Cardiac fibroblast (primary cell): Measurements from ENCODE around the gene DNAJA2.
A peak's percentile ranks its signal among the peaks of the same experiment; 100 is the strongest.
"Not testable (repeated sequence)": the region's sequence is repeated elsewhere in the genome, so short reads cannot be mapped to it uniquely, and the experiment has no call there.

Experiments used
- DNase-seq, 2 donors: peaks; one replicate each; pipeline versions ENCODE4 v3.0.0 to v3.0.0-alpha.2; 2010; ENCODE audit warnings: low read depth in 2 of 2
- H3K4me3 ChIP-seq, 2 donors: replicated peaks in 1 of 2; 1 replicate in 1 of 2; 2 replicates in 1 of 2; pipeline ENCODE4 v1.5.1; 2011; ENCODE audit warnings: low read depth in 2 of 2, low read length in 2 of 2, mild to moderate bottlenecking in 2 of 2, moderate library complexity in 1 of 2
- TF ChIP-seq, protein P1 (sequence below): IDR thresholded peaks from one replicate; pipeline ENCODE4 v1.5.1; 2011; ENCODE audit warnings: low read depth, mild to moderate bottlenecking, low read length, inconsistent platforms

DNAJA2 gene

DNA sequence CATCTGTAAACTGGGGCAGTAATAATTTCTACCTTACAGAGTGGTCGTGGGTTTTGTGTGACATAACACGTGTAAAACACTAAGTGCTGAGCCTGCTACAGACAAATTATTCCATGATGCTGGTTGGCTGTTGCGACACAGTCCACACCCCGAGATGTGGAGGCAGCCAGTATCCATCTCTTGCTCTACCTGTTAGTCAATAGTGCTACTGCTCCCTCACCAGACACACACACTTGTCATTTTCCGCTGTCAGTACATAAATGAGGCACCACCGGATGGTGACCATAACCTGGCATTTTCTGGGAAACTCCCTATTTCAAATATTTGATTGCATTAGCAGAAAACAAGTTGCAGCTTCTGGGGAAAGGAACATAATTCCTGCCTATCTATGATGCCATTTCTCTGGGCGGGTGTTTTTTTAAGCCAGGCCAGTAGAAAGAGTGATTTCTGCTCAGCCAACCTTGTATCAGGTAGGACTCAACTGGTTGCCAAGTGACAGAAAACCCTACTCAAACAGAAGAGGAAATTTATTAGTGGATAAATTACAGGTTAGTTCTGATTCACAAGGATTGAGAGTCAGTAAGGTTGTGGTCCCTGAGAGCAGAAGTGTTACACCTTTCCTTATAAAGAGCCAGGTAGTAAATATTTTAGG is 24.1 kb downstream of the DNAJA2 start:
- DNase-seq: no peak
- H3K4me3 ChIP-seq: no peak overlapping the region
- TF ChIP-seq, protein P1, sequence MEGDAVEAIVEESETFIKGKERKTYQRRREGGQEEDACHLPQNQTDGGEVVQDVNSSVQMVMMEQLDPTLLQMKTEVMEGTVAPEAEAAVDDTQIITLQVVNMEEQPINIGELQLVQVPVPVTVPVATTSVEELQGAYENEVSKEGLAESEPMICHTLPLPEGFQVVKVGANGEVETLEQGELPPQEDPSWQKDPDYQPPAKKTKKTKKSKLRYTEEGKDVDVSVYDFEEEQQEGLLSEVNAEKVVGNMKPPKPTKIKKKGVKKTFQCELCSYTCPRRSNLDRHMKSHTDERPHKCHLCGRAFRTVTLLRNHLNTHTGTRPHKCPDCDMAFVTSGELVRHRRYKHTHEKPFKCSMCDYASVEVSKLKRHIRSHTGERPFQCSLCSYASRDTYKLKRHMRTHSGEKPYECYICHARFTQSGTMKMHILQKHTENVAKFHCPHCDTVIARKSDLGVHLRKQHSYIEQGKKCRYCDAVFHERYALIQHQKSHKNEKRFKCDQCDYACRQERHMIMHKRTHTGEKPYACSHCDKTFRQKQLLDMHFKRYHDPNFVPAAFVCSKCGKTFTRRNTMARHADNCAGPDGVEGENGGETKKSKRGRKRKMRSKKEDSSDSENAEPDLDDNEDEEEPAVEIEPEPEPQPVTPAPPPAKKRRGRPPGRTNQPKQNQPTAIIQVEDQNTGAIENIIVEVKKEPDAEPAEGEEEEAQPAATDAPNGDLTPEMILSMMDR: no peak

DNA sequence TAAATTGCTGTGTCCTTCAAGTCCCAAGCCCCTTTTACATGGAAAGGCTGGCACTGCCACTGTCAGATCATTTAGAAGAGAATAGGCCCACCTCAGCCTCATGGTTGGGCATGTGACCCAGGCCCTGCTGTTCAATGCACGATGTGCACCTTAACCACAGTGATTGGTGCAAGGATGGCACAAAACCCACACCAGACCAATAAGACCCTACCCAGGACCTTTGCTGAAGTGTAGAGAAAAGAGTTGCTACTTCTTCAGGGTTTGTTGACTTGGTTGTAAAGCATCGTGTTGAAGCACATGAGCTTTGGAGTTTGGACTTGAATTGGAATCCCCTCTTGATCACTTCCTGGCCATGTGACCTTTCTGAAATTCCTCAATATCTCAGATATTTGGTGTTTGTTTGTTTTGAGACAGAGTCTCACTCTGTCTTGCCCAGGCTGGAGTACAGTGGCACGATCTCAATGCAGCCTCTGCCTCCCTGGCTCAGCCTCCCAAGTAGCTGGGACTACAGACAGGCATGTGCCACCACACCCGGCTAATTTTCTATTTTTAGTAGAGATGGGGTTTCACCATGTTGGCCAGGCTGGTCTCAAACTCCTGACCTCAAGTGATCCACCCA is 24.8 kb downstream of the DNAJA2 start:
- H3K4me3 ChIP-seq: no peak overlapping the region
- TF ChIP-seq, protein P1: no peak
- DNase-seq: no peak

DNA sequence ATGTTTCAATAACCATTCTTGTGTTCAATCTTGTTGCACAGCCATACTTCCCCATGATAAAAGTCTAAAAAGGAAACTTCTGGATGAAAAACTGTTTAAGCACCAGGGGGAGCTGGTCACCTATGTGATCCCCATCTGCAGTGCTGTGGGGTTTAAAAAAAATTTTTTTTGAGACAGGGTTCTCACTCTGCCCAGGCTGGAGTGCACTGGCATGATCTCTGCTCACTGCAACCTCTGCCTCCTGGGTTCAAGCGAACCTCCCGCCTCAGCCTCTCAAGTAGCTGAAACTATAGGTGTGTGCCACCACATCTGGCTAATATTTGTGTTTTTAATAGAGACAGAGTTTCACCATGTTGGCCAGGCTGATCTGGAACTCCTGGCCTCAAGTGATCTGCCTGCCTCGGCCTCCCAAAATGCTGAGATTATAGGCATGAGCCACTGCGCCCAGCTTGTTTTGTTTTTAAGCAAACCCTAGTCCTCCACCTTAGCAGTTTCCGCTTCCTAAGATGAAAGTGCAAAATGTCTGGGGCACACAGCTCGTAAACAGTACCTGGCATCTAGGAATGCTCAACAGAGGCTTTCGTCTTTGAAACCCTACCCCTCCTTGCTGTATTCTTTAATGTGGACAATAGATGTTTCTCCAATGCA is 25.4 kb downstream of the DNAJA2 start:
- no peak overlapping the region for H3K4me3 ChIP-seq
- peak; percentile 63 to 64 for DNase-seq
- TF ChIP-seq, protein P1: peak; percentile 59

DNA sequence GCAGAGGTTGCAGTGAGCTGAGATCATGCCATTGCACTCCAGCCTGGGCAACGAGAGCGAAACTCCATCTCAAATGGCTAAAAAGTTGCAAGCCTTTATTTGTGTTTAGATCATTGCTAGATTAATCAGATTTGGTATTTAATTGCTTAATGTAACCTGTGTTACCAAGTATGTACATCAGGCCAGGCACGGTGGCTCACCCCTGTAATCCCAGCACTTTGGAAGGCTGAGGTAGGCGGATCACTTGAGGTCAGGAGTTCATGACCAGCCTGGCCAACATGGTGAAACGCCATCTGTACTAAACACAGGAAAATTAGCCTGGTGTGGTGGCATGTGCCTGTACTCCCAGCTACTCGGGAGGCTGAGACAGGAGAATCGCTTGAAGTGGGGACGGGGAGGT is 28.8 kb downstream of the DNAJA2 start:
- DNase-seq: not testable (repeated sequence)

DNA sequence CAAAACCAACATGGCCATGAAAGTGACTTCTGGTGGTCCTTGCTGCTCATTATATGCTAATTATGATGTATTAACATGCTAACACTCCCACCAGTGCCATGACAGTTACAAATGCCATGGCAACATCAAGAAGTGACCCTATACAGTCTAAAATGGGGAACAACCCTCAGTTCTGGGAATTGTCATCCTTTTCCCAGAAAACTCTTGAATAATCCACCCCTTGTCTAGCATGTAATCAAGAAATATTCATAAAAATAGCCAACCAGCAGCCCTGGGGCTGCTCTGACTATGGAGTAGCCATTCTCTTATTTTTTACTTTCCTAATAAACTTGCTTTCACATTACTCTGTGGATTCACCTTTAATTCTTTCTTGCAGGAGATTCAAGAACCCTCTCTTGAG is 35.9 kb downstream of the DNAJA2 start:
- TF ChIP-seq, protein P1: no peak
- no peak overlapping the region for H3K4me3 ChIP-seq
- no peak for DNase-seq

More for the DNA sequence above, 28.8 kb downstream of the DNAJA2 start:
- H3K4me3 ChIP-seq: not testable (repeated sequence)

DNA sequence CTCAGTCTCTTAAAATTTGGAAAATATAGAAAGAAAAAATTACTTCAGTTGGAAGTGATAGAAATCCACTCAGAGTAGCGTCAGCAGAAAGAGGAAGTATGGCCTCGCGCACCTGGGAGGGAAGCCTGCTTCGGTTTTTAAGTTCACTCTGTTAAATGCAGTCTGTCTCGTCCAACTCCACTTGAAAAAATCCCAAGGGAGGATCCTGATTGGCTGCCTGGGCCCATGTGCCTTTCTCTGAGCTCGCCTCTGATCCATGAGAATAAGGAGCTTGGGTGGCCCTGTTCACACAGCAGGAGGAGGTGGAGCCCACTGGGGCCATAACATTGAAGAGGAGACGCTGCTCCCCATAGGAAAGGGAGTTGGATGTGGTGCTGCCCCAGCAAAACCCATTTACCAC is 40.7 kb downstream of the DNAJA2 start:
- TF ChIP-seq, protein P1: no peak

DNA sequence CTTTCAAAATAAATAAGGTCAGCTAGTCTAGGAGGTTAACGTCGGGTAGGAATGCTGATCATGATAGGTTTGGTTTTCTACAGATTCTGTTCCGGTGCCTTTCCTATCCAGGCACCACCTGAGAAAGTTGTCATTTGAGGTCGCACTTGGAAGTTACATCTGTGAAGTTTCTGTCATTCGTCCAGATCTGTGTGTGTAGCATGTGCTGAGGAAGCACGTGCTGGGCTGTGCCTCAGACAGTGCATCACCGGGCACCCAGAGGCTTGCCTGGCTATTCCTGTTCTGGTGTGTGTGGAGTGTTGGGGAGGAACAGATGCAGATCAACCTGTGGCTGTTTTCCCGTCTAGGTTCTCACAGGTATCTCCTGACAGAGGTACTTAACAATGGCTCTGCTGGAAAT is 42.6 kb downstream of the DNAJA2 start:
- no peak overlapping the region for H3K4me3 ChIP-seq
- no peak for DNase-seq
- TF ChIP-seq, protein P1: no peak

More for the DNA sequence above, 40.7 kb downstream of the DNAJA2 start:
- H3K4me3 ChIP-seq: no peak overlapping the region
- no peak for DNase-seq
